HG03457 (cell line): ENCODE data around the gene BCAR3.
"Not testable (repeated sequence)": the region's sequence is repeated elsewhere in the genome, so short reads cannot be mapped to it uniquely, and the experiment has no call there.

ENCODE experiments used
- ATAC-seq: cut with Tn5 transposase; IDR thresholded peaks from one replicate; pipeline ENCODE4 v1.9.1; 2021; ENCODE audit warnings: moderate number of reproducible peaks; ENCODE audit not compliant: unreplicated experiment

Gene BCAR3

GRCh38 chr1:93670141-93670540 lies 11.5 kb downstream of the BCAR3 start:
- ATAC-seq: no peak

GRCh38 chr1:93669369-93669768 lies 12.3 kb downstream of the BCAR3 start:
- no peak for ATAC-seq

- ATAC-seq: no peak
Measured at GRCh38 chr1:93668951-93669350, 12.7 kb downstream of the BCAR3 start.

GRCh38 chr1:93668121-93668520 lies 13.5 kb downstream of the BCAR3 start:
- no peak for ATAC-seq

GRCh38 chr1:93667642-93668041 lies 14.0 kb downstream of the BCAR3 start:
- no peak for ATAC-seq

- ATAC-seq: no peak
Measured at GRCh38 chr1:93666613-93667384, 14.8 kb downstream of the BCAR3 start.

- no peak for ATAC-seq
Measured at GRCh38 chr1:93665015-93665414, 16.6 kb downstream of the BCAR3 start.

GRCh38 chr1:93663208-93663614 lies 18.4 kb downstream of the BCAR3 start:
- no peak for ATAC-seq

GRCh38 chr1:93662481-93663207 lies 19.0 kb downstream of the BCAR3 start:
- ATAC-seq: no peak

- no peak for ATAC-seq
Measured at GRCh38 chr1:93661829-93662474, 19.7 kb downstream of the BCAR3 start.

GRCh38 chr1:93661341-93661740 lies 20.3 kb downstream of the BCAR3 start:
- ATAC-seq: not testable (repeated sequence)

GRCh38 chr1:93659822-93660503 lies 21.7 kb downstream of the BCAR3 start:
- no peak for ATAC-seq

- no peak for ATAC-seq
Measured at GRCh38 chr1:93658188-93658587, 23.4 kb downstream of the BCAR3 start.

GRCh38 chr1:93656491-93656890 lies 25.1 kb downstream of the BCAR3 start:
- ATAC-seq: no peak

GRCh38 chr1:93653656-93654055 lies 28.0 kb downstream of the BCAR3 start:
- ATAC-seq: no peak

- ATAC-seq: no peak
Measured at GRCh38 chr1:93652323-93652949, 29.2 kb downstream of the BCAR3 start.

GRCh38 chr1:93651695-93652094 lies 29.9 kb downstream of the BCAR3 start:
- ATAC-seq: no peak

GRCh38 chr1:93650159-93650558 lies 31.5 kb downstream of the BCAR3 start:
- ATAC-seq: not testable (repeated sequence)

- no peak for ATAC-seq
Measured at GRCh38 chr1:93649231-93649630, 32.4 kb downstream of the BCAR3 start.

- ATAC-seq: no peak
Measured at GRCh38 chr1:93648656-93649055, 33.0 kb downstream of the BCAR3 start.

GRCh38 chr1:93641527-93641926 lies 40.1 kb downstream of the BCAR3 start:
- no peak for ATAC-seq
